ENCODE results near the gene USP44. TPM values are rescaled to one million over a fixed set of nuclear protein-coding genes. Genes with fewer than 3 reads are reported as not detected.

USP44 gene
- total and polyA plus RNA-seq, 2 of the 13 experiments (the other 11 are each of a cell fraction or from before 2014, with no cell fraction given), result 0.05 to 0.07 TPM

GRCh38 chr12:95583933-95584332 is 32.7 kb upstream of the USP44 start:
- H3K27ac ChIP-seq (ENCODE audit: extremely low read length, insufficient read depth, low read length), result no peak overlapping the region
- no peak for FAIRE-seq
- POLR2A ChIA-PET, result no interaction called here
- no peak overlapping the region for H3K9ac ChIP-seq (ENCODE audit: insufficient read depth, low read depth, low read length)
- H3K9me3 ChIP-seq (ENCODE audit: low read length), result no peaks in the 10 kb centered on the region
- H3K4me3 ChIP-seq (replicated peaks in 1 of 3; ENCODE audit: insufficient read depth in 1 of 3, low read depth in 2 of 3, low read length in 3 of 3), result no peak overlapping the region
- H3K36me3 ChIP-seq (replicated peaks in 1 of 2; ENCODE audit: control insufficient read depth in 1 of 2, insufficient read depth in 2 of 2, low read length in 2 of 2), result no peaks in the 10 kb centered on the region
- 47% methylated on average over 2 of the region's 2 CpGs for WGBS (ENCODE audit: low lambda C conversion rate)
- no peaks in the 10 kb centered on the region for H3K79me2 ChIP-seq (ENCODE audit: insufficient read depth, low read length)
- no peak for DNase-seq (ENCODE audit: low spot score)
- in situ Hi-C loops (cut with HindIII; ENCODE audit: extremely low pct_ligation_motif_present, low pct_unique_long_range_greater_than_20kb), result loop anchor here (5.0 to 25.0 kb wide), 2 partner anchors 228 to 403 kb away; partner anchors contain the start of gene HAL
- CTCF ChIA-PET (ENCODE audit: low intra/inter-chr PET ratio, low total read pairs), result no interaction called here
- intact Hi-C loops (cut with micrococcal nuclease; ENCODE audit: unreplicated experiment), result no loop called here
- BruUV-seq (replicated peaks), result no TSS peak
- H2AFZ ChIP-seq (ENCODE audit: low read length), result no peak overlapping the region
- ATAC-seq, result no peak
- H3K27me3 ChIP-seq (ENCODE audit: control insufficient read depth in 1 of 2, insufficient read depth in 2 of 2, low read length in 2 of 2), result no peaks in the 10 kb centered on the region
- no peaks in the 10 kb centered on the region for H4K20me1 ChIP-seq (ENCODE audit: insufficient read depth, low read length)
- no peaks in the 10 kb centered on the region for H3K4me1 ChIP-seq (ENCODE audit: insufficient read depth, low read length)
- TF ChIP-seq PCBP1 (IDR thresholded peaks at IDR 0.05; ENCODE audit: borderline replicate concordance, low read depth, low read length) (no peak), ZNF724P (CRISPR knock-in tag; IDR thresholded peaks at IDR 0.05; ENCODE audit: borderline replicate concordance) (no peak), GATA4 (IDR thresholded peaks at IDR 0.05; ENCODE audit: borderline replicate concordance, low read depth) (no peak), NFYC (CRISPR knock-in tag; IDR thresholded peaks at IDR 0.05) (no peak), ZNF598 (CRISPR knock-in tag; IDR thresholded peaks at IDR 0.05; ENCODE audit: borderline replicate concordance) (no peak), HMG20A (CRISPR knock-in tag; IDR thresholded peaks at IDR 0.05; ENCODE audit: borderline replicate concordance) (no peak), MIXL1 (CRISPR knock-in tag; IDR thresholded peaks at IDR 0.05) (no peak), ZNF12 (CRISPR knock-in tag; IDR thresholded peaks at IDR 0.05) (no peak), ZNF407 (CRISPR knock-in tag; IDR thresholded peaks at IDR 0.05; ENCODE audit: not compliant biosample characterization) (no peak)
- TF ChIP-seq, protein P1, sequence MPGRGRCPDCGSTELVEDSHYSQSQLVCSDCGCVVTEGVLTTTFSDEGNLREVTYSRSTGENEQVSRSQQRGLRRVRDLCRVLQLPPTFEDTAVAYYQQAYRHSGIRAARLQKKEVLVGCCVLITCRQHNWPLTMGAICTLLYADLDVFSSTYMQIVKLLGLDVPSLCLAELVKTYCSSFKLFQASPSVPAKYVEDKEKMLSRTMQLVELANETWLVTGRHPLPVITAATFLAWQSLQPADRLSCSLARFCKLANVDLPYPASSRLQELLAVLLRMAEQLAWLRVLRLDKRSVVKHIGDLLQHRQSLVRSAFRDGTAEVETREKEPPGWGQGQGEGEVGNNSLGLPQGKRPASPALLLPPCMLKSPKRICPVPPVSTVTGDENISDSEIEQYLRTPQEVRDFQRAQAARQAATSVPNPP (CRISPR knock-in tag; IDR thresholded peaks at IDR 0.05), result no peak
- TF ChIP-seq, protein P2, sequence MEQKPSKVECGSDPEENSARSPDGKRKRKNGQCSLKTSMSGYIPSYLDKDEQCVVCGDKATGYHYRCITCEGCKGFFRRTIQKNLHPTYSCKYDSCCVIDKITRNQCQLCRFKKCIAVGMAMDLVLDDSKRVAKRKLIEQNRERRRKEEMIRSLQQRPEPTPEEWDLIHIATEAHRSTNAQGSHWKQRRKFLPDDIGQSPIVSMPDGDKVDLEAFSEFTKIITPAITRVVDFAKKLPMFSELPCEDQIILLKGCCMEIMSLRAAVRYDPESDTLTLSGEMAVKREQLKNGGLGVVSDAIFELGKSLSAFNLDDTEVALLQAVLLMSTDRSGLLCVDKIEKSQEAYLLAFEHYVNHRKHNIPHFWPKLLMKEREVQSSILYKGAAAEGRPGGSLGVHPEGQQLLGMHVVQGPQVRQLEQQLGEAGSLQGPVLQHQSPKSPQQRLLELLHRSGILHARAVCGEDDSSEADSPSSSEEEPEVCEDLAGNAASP (CRISPR knock-in tag; IDR thresholded peaks at IDR 0.05; ENCODE audit: borderline replicate concordance), result no peak
- H3K4me2 ChIP-seq (ENCODE audit: low read depth, low read length), result no peak overlapping the region

Data from HepG2 (cell line).